GM19099 (cell line): ENCODE data around the gene ARHGEF10L.

Experiments used
- POLR2A ChIP-seq: IDR thresholded peaks from 3 replicates; pipeline ENCODE4 v1.6.1; 2011; ENCODE audit warnings: low read depth; ENCODE audit not compliant: insufficient read length; ENCODE audit errors: extremely low read depth

Gene ARHGEF10L

GRCh38 chr1:17711941-17712340 is 172.4 kb downstream of the ARHGEF10L start:
- TF ChIP-seq POLR2A = no peak

- TF ChIP-seq POLR2A = no peak
Measured at GRCh38 chr1:17713993-17714392, 174.5 kb downstream of the ARHGEF10L start.

- no peak for TF ChIP-seq POLR2A
Measured at GRCh38 chr1:17717594-17718535, 178.4 kb downstream of the ARHGEF10L start.

GRCh38 chr1:17719874-17720273 is 180.4 kb downstream of the ARHGEF10L start:
- TF ChIP-seq POLR2A = no peak

GRCh38 chr1:17721444-17721843 is 181.9 kb downstream of the ARHGEF10L start:
- no peak for TF ChIP-seq POLR2A

- no peak for TF ChIP-seq POLR2A
Measured at GRCh38 chr1:17723684-17724083, 184.2 kb downstream of the ARHGEF10L start.

GRCh38 chr1:17724150-17724549 is 184.7 kb downstream of the ARHGEF10L start:
- TF ChIP-seq POLR2A = no peak

- no peak for TF ChIP-seq POLR2A
Measured at GRCh38 chr1:17725084-17725719, 185.7 kb downstream of the ARHGEF10L start.

GRCh38 chr1:17725811-17726582 is 186.5 kb downstream of the ARHGEF10L start:
- TF ChIP-seq POLR2A = no peak

- no peak for TF ChIP-seq POLR2A
Measured at GRCh38 chr1:17728123-17728712, 188.7 kb downstream of the ARHGEF10L start.

GRCh38 chr1:17729248-17729647 is 189.8 kb downstream of the ARHGEF10L start:
- TF ChIP-seq POLR2A = no peak

- TF ChIP-seq POLR2A = no peak
Measured at GRCh38 chr1:17729909-17730308, 190.4 kb downstream of the ARHGEF10L start.

GRCh38 chr1:17731460-17731859 is 192.0 kb downstream of the ARHGEF10L start:
- no peak for TF ChIP-seq POLR2A

GRCh38 chr1:17732475-17732874 is 193.0 kb downstream of the ARHGEF10L start:
- TF ChIP-seq POLR2A = no peak

GRCh38 chr1:17733661-17734060 is 194.2 kb downstream of the ARHGEF10L start:
- no peak for TF ChIP-seq POLR2A

GRCh38 chr1:17734609-17735008 is 195.1 kb downstream of the ARHGEF10L start:
- no peak for TF ChIP-seq POLR2A

GRCh38 chr1:17735348-17735747 is 195.8 kb downstream of the ARHGEF10L start:
- no peak for TF ChIP-seq POLR2A
